ENCODE measurements around the gene BCL7C.

BCL7C gene

DNA sequence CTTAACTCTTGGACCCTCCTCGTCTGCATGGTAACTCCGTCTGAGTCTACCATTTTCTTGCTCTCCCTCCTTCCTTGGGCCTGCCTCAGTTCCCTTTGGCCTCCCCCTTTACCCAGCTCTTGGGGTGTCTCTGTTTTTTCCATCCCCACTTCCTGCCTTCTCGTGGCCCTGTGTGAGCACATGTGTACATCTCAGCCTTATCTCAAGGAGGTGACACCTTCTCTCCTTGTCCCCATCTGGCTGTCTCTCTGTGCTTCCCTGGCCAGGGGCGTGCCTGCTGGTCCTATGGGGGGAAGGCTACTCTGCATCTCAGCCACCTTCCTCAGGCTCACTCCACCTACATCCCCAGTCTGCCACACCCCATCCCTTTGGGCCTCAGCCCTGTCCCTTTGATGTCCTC, 9.1 kb upstream of the BCL7C start:
- H3K4me1 ChIP-seq (ENCODE audit: low read length) = 0 out of 2 replicates have a peak, but pooled peaks cover 3% of the 10 kb centered on the region
- H3K4me2 ChIP-seq (ENCODE audit: low read depth, low read length) = no peak overlapping the region
- TF ChIP-seq, protein P1, sequence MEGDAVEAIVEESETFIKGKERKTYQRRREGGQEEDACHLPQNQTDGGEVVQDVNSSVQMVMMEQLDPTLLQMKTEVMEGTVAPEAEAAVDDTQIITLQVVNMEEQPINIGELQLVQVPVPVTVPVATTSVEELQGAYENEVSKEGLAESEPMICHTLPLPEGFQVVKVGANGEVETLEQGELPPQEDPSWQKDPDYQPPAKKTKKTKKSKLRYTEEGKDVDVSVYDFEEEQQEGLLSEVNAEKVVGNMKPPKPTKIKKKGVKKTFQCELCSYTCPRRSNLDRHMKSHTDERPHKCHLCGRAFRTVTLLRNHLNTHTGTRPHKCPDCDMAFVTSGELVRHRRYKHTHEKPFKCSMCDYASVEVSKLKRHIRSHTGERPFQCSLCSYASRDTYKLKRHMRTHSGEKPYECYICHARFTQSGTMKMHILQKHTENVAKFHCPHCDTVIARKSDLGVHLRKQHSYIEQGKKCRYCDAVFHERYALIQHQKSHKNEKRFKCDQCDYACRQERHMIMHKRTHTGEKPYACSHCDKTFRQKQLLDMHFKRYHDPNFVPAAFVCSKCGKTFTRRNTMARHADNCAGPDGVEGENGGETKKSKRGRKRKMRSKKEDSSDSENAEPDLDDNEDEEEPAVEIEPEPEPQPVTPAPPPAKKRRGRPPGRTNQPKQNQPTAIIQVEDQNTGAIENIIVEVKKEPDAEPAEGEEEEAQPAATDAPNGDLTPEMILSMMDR (IDR thresholded peaks at IDR 0.05; ENCODE audit: low read length) = no peak
- TF ChIP-seq EZH2 (optimal IDR thresholded peaks at IDR 0.05; ENCODE audit: low read depth, low read length) (no peak), EZH2phosphoT487 (IDR thresholded peaks at IDR 0.05; ENCODE audit: low read length) (no peak)
- DNase-seq = no peak
- H4K20me1 ChIP-seq (ENCODE audit: insufficient read depth, low read length) = no peaks in the 10 kb centered on the region
- peak overlapping the region; percentile 99; the same call in 1 of the 2 replicates for H2AFZ ChIP-seq (ENCODE audit: low read length)
- no peak overlapping the region for H3K4me3 ChIP-seq (ENCODE audit: low read length)
- no peaks in the 10 kb centered on the region for H3K27me3 ChIP-seq (replicated peaks; ENCODE audit: insufficient read depth, low read length)
- no peaks in the 10 kb centered on the region for H3K79me2 ChIP-seq (ENCODE audit: low read length)
- H3K9me3 ChIP-seq (replicated peaks; ENCODE audit: insufficient read depth, low read length) = no peaks in the 10 kb centered on the region
- H3K9ac ChIP-seq (ENCODE audit: low read length) = no peak overlapping the region
- H3K27ac ChIP-seq (ENCODE audit: low read length) = no peak overlapping the region
- no peaks in the 10 kb centered on the region for H3K9me2 ChIP-seq (replicated peaks; ENCODE audit: insufficient read depth, low read length)
- H3F3A ChIP-seq (ENCODE audit: insufficient read depth, low read length) = no peaks in the 10 kb centered on the region
- H3K36me3 ChIP-seq (replicated peaks; ENCODE audit: insufficient read depth, low read length) = no peaks in the 10 kb centered on the region

DNA sequence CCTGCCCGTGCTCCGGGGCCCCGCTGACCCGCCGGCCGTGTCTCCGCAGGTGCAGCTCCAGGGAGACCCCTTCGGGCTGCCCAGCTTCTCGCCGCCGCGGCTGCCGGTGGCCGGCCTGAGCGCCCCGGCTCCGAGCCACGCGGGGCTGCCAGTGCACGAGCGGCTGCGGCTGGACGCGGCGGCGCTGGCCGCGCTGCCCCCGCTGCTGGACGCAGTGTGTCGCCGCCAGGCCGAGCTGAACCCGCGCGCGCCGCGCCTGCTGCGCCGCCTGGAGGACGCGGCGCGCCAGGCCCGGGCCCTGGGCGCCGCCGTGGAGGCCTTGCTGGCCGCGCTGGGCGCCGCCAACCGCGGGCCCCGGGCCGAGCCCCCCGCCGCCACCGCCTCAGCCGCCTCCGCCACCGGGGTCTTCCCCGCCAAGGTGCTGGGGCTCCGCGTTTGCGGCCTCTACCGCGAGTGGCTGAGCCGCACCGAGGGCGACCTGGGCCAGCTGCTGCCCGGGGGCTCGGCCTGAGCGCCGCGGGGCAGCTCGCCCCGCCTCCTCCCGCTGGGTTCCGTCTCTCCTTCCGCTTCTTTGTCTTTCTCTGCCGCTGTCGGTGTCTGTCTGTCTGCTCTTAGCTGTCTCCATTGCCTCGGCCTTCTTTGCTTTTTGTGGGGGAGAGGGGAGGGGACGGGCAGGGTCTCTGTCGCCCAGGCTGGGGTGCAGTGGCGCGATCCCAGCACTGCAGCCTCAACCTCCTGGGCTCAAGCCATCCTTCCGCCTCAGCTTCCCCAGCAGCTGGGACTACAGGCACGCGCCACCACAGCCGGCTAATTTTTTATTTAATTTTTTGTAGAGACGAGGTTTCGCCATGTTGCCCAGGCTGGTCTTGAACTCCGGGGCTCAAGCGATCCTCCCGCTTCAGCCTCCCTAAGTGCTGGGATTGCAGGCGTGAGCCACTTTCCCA, 8.4 kb upstream of the BCL7C start:
- no peaks in the 10 kb centered on the region for H3K79me2 ChIP-seq (ENCODE audit: low read length)
- no peaks in the 10 kb centered on the region for H3K9me2 ChIP-seq (replicated peaks; ENCODE audit: insufficient read depth, low read length)
- TF ChIP-seq EZH2phosphoT487 (IDR thresholded peaks at IDR 0.05; ENCODE audit: low read length) = no peak
- TF ChIP-seq, protein P1 (IDR thresholded peaks at IDR 0.05; ENCODE audit: low read length) = no peak
- TF ChIP-seq EZH2 (optimal IDR thresholded peaks at IDR 0.05; ENCODE audit: low read depth, low read length) = no peak
- peak overlapping the region; percentile 91 for H3K4me2 ChIP-seq (ENCODE audit: low read depth, low read length)
- H3K9ac ChIP-seq (ENCODE audit: low read length) = peak overlapping the region; percentile 53; the same call in 1 of the 2 replicates
- H2AFZ ChIP-seq (ENCODE audit: low read length) = peak overlapping the region; percentile 99
- H4K20me1 ChIP-seq (ENCODE audit: insufficient read depth, low read length) = no peaks in the 10 kb centered on the region
- H3K4me3 ChIP-seq (ENCODE audit: low read length) = peak overlapping the region; percentile 60
- no peaks in the 10 kb centered on the region for H3F3A ChIP-seq (ENCODE audit: insufficient read depth, low read length)
- no peaks in the 10 kb centered on the region for H3K27me3 ChIP-seq (replicated peaks; ENCODE audit: insufficient read depth, low read length)
- no peaks in the 10 kb centered on the region for H3K36me3 ChIP-seq (replicated peaks; ENCODE audit: insufficient read depth, low read length)
- H3K9me3 ChIP-seq (replicated peaks; ENCODE audit: insufficient read depth, low read length) = no peaks in the 10 kb centered on the region
- peak; percentile 51 for DNase-seq
- no peak overlapping the region for H3K27ac ChIP-seq (ENCODE audit: low read length)
- H3K4me1 ChIP-seq (ENCODE audit: low read length) = peaks cover 5% of the 10 kb centered on the region; the same call in 1 of the 2 replicates

DNA sequence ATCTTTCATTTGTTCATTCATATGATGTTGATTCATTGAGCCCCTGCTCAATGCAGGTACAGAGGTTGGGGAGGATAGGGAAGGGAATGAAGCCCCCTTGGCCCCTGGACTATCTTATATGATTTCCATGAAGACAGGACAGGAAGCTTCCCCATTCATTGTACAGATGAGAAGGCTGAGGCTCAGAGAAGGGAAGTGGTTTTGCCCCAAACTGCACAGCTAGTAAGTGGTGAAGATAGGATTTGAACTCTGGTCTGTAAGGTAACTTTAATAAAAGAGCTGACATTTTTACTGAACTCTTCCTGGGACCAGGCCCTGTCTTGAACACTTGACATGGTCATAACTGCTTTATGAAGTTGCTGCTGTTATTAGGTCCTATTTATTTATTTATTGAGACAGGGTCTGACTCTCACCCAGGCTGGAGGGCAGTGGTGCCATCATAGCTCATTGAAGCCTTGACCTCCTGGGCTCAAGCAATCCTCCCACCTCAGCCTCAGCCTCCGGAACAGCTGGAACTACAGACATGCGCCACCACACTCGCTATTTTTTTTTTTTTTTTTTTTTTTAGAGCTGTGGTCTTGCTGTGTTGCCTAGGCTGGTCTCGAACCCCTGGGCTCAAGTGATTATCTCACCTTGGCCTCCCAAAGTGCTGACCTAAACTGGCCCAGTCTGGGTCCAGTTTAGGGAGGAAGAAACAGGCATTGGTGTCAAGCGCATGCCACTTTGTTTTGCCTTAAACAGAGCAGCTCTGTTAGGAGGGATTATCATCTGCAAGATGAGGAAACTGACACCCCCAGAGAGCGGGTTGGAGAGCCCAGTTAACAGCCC, 7.5 kb upstream of the BCL7C start:
- Histone ChIP-seq H3K9me3 (replicated peaks; ENCODE audit: insufficient read depth, low read length) (no peaks in the 10 kb centered on the region), H3K27ac (ENCODE audit: low read length) (no peak overlapping the region), H4K20me1 (ENCODE audit: insufficient read depth, low read length) (no peaks in the 10 kb centered on the region), H2AFZ (ENCODE audit: low read length) (peak overlapping the region; percentile 86), H3K4me2 (ENCODE audit: low read depth, low read length) (peak overlapping the region; percentile 91), H3K9me2 (replicated peaks; ENCODE audit: insufficient read depth, low read length) (no peaks in the 10 kb centered on the region), H3K27me3 (replicated peaks; ENCODE audit: insufficient read depth, low read length) (no peaks in the 10 kb centered on the region), H3K9ac (ENCODE audit: low read length) (no peak overlapping the region; the same call in 1 of the 2 replicates), H3F3A (ENCODE audit: insufficient read depth, low read length) (no peaks in the 10 kb centered on the region), H3K4me3 (ENCODE audit: low read length) (peak overlapping the region; percentile 60), H3K36me3 (replicated peaks; ENCODE audit: insufficient read depth, low read length) (no peaks in the 10 kb centered on the region), H3K4me1 (ENCODE audit: low read length) (peaks cover 8% of the 10 kb centered on the region; the same call in 1 of the 2 replicates), H3K79me2 (ENCODE audit: low read length) (no peaks in the 10 kb centered on the region)
- no peak for DNase-seq
- TF ChIP-seq, protein P1 (IDR thresholded peaks at IDR 0.05; ENCODE audit: low read length) = no peak
- TF ChIP-seq EZH2phosphoT487 (IDR thresholded peaks at IDR 0.05; ENCODE audit: low read length) (no peak), EZH2 (optimal IDR thresholded peaks at IDR 0.05; ENCODE audit: low read depth, low read length) (no peak)

All from MM.1S (cell line).